Measurements from ENCODE around the gene TSPYL6.

TSPYL6 gene

DNA sequence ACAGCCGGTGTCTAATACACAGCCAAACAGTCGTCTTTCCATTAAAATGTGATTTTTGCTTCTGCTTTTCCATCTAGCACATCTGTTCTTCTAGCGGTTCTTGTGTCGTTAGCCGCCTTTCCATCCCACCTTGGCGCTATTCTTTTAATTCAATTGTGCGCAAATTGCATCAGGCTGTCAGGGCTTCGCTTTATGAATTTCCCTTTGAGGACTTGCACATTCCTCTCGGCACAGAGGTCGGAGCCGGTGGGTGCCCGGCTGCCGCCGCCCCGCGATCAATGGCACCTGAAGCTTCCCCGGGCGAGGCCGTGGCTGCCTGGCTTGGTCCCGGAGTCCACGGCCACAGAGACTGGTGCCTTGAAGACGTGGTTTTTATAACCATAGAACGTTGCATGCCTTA, 33.9 kb upstream of the TSPYL6 start:
- TF ChIP-seq, protein P1, sequence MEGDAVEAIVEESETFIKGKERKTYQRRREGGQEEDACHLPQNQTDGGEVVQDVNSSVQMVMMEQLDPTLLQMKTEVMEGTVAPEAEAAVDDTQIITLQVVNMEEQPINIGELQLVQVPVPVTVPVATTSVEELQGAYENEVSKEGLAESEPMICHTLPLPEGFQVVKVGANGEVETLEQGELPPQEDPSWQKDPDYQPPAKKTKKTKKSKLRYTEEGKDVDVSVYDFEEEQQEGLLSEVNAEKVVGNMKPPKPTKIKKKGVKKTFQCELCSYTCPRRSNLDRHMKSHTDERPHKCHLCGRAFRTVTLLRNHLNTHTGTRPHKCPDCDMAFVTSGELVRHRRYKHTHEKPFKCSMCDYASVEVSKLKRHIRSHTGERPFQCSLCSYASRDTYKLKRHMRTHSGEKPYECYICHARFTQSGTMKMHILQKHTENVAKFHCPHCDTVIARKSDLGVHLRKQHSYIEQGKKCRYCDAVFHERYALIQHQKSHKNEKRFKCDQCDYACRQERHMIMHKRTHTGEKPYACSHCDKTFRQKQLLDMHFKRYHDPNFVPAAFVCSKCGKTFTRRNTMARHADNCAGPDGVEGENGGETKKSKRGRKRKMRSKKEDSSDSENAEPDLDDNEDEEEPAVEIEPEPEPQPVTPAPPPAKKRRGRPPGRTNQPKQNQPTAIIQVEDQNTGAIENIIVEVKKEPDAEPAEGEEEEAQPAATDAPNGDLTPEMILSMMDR (IDR thresholded peaks at IDR 0.05), result no peak
- H3K36me3 Mint-ChIP-seq (ENCODE audit: low read depth), result no peaks in the 10 kb centered on the region
- no peak overlapping the region for H3K27ac Mint-ChIP-seq
- H3K4me1 Mint-ChIP-seq, result peaks cover 15% of the 10 kb centered on the region
- DNase-seq, result no peak
- no peak overlapping the region for H3K4me3 Mint-ChIP-seq
- peaks cover 28% of the 10 kb centered on the region for H3K27me3 Mint-ChIP-seq (ENCODE audit: low read depth, poor library complexity)
- H3K9me3 Mint-ChIP-seq, result no peaks in the 10 kb centered on the region

DNA sequence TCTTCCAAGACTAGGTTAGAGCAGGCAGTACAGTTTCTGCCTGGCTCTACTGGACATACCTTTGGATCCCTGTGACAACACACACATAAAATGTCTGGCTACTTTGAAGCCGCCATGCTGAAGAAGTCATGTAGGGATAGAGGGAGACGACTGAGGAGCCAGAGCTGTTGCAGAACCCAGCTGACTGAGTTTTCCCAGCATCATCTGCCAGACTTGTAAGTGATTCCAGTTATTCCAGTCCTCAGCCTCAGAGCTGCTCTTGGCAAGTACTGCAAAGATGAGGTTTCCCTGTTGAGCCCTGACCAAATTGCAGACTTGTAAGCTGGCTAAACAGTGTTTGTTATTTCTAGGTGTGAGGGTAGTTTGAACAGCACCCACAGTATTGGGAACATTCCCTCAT, 31.5 kb upstream of the TSPYL6 start:
- H3K27me3 Mint-ChIP-seq (ENCODE audit: low read depth, poor library complexity), result peaks cover 28% of the 10 kb centered on the region
- H3K36me3 Mint-ChIP-seq (ENCODE audit: low read depth), result no peaks in the 10 kb centered on the region
- H3K9me3 Mint-ChIP-seq, result no peaks in the 10 kb centered on the region
- H3K4me3 Mint-ChIP-seq, result no peak overlapping the region
- H3K27ac Mint-ChIP-seq, result no peak overlapping the region
- no peak for DNase-seq
- H3K4me1 Mint-ChIP-seq, result peaks cover 22% of the 10 kb centered on the region
- TF ChIP-seq, protein P1 (IDR thresholded peaks at IDR 0.05), result no peak

DNA sequence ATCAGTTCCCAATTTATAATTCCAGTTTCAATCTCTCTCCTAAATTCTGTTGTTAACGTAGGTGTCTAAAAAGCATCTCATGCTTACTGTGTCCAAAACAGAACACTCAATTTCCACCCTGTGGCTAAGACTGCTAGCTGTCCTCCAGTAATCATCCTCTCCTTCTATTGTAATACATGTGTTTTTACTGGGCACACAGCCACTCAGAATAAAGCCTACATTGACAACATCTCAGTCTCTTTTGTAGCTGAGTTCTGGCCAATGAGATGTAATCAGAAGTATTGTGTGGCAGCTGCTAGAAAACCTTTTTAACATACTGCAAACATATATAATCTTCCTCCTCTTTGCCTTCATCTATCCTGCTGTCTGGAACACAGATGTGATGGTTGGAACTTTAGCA, 29.4 kb upstream of the TSPYL6 start:
- TF ChIP-seq, protein P1 (IDR thresholded peaks at IDR 0.05), result no peak
- peaks cover 18% of the 10 kb centered on the region for H3K4me1 Mint-ChIP-seq
- no peak overlapping the region for H3K27ac Mint-ChIP-seq
- no peaks in the 10 kb centered on the region for H3K36me3 Mint-ChIP-seq (ENCODE audit: low read depth)
- no peak overlapping the region for H3K4me3 Mint-ChIP-seq
- H3K27me3 Mint-ChIP-seq (ENCODE audit: low read depth, poor library complexity), result peaks cover 16% of the 10 kb centered on the region
- DNase-seq, result no peak
- no peaks in the 10 kb centered on the region for H3K9me3 Mint-ChIP-seq

DNA sequence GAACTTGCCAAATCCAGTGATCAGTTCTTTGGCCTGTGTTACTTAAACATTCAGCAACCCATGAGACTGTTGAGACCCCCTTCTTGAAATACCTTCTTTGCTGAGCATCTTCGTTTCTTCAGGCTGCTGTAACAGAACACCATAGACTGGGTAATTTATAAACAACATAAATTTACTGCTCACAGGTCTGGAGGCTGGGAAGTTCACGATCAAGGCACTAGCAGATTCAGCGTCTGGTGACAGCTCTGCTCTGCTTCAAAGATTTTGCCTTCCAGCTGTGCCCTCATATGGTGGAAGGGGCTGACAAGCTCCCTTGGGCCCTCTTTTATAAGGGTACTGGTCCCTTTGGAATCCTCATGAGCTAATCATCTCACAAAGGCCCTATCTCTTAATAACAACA, 28.8 kb upstream of the TSPYL6 start:
- TF ChIP-seq, protein P1 (IDR thresholded peaks at IDR 0.05), result no peak
- Mint-ChIP-seq H3K36me3 (ENCODE audit: low read depth) (no peaks in the 10 kb centered on the region), H3K9me3 (no peaks in the 10 kb centered on the region), H3K4me3 (no peak overlapping the region), H3K27me3 (ENCODE audit: low read depth, poor library complexity) (peaks cover 13% of the 10 kb centered on the region), H3K4me1 (peaks cover 18% of the 10 kb centered on the region), H3K27ac (no peak overlapping the region)
- DNase-seq, result peak; percentile 8

DNA sequence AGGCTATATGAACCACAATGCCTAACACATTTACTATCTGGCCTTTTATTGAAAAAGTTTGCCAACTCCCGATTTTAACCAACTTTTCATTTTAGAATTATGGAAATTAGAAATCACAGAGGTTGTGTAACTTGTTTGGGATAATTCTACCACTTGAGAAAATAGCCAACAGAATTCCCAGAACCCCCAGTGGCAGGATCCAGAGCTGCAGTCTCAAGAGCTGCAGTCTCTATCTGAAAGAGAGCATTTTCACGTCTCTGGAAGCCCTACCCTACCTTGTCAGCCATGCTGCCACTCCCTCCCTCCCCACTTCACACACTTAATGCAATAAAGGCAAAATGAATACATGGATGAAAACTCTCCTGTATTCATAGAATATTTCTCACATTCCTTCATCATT, 23.4 kb upstream of the TSPYL6 start:
- Mint-ChIP-seq H3K27me3 (ENCODE audit: low read depth, poor library complexity) (no peaks in the 10 kb centered on the region), H3K27ac (no peak overlapping the region), H3K4me1 (peaks cover 2% of the 10 kb centered on the region), H3K4me3 (no peak overlapping the region), H3K9me3 (no peaks in the 10 kb centered on the region), H3K36me3 (ENCODE audit: low read depth) (no peaks in the 10 kb centered on the region)
- TF ChIP-seq, protein P1 (IDR thresholded peaks at IDR 0.05), result peak; percentile 16
- no peak for DNase-seq

DNA sequence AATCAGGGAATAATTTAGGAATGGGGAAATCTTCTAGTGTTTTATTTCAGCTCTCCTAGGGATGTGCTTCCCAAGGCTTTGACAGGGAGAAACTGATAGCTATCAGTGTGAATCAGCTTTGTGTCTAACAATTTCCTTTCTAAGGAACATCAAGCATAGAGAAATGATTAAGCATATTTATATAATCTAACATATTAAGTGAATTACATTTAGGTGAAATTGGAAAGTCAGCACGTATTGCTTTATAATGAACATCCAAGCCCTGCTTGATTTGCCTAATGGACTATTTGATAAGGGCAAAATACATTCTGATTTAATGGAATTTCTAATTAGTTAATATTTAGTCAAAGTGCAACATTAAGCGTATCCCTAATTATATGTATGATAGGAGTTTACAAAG, 19.5 kb upstream of the TSPYL6 start:
- H3K36me3 Mint-ChIP-seq (ENCODE audit: low read depth), result peaks cover 12% of the 10 kb centered on the region
- no peak overlapping the region for H3K4me3 Mint-ChIP-seq
- no peak overlapping the region for H3K27ac Mint-ChIP-seq
- DNase-seq, result no peak
- H3K4me1 Mint-ChIP-seq, result no peaks in the 10 kb centered on the region
- H3K27me3 Mint-ChIP-seq (ENCODE audit: low read depth, poor library complexity), result no peaks in the 10 kb centered on the region
- TF ChIP-seq, protein P1 (IDR thresholded peaks at IDR 0.05), result no peak
- H3K9me3 Mint-ChIP-seq, result peaks cover 6% of the 10 kb centered on the region
